Panc1 (cell line): Measurements from ENCODE around the gene GABRG3. TPM values are rescaled to one million over a fixed set of nuclear protein-coding genes. Genes with fewer than 3 reads are reported as not detected.

Experiments used
- ATAC-seq: fragments of 200-7000 bp; cut with Tn5 transposase; 2 replicates; pipeline ENCODE4 v1.9.1; 2020; ENCODE audit warnings: mild to moderate bottlenecking, moderate library complexity
- BruUV-seq: library from RNA; stranded (reverse); fragments of 400-500 nt; replicated peaks from 2 replicates; lab custom pipeline; 2021; lab: Mats Ljungman, UMichigan
- CTCF ChIA-PET: fragments of 300-600 bp; sonication (Branson Sonifier 250); formaldehyde crosslinking; loops from one replicate; lab custom pipeline; 2022; ENCODE audit warnings: antibody characterized with exemption; lab: Charles Lee
- POLR2A ChIA-PET: fragments of 300-600 bp; sonication (Branson Sonifier 250); formaldehyde crosslinking; loops from one replicate; lab custom pipeline; 2022; ENCODE audit warnings: antibody characterized with exemption; lab: Charles Lee
- DNase-seq: peaks from one replicate; pipeline ENCODE4 v3.0.0-alpha.2; 2010; ENCODE audit warnings: low read depth, low spot score
- H3K27ac ChIP-seq: 2 replicates; pipeline ENCODE4 v1.5.1; 2011; ENCODE audit warnings: mild to moderate bottlenecking, low read length, inconsistent platforms
- H3K27me3 ChIP-seq: fragments of 200-500 bp; sonication (Bioruptor generic); 2 replicates; pipeline ENCODE4 v1.6.0; 2014; ENCODE audit warnings: low read length, inconsistent platforms; ENCODE audit not compliant: control insufficient read depth, insufficient read depth
- H3K36me3 ChIP-seq: fragments of 200-500 bp; sonication (Bioruptor generic); 2 replicates; pipeline ENCODE4 v1.5.1; 2014; ENCODE audit warnings: inconsistent platforms, mild to moderate bottlenecking, low read length, moderate library complexity; ENCODE audit not compliant: control insufficient read depth, insufficient read depth
- H3K4me1 ChIP-seq: 2 replicates; pipeline ENCODE4 v1.5.1; 2011; ENCODE audit warnings: inconsistent platforms, mild to moderate bottlenecking, low read length, moderate library complexity; ENCODE audit not compliant: control insufficient read depth, insufficient read depth
- H3K4me3 ChIP-seq, 2 experiments: 2 replicates each; pipeline ENCODE4 v1.5.1; 2011 to 2012; ENCODE audit warnings: low read depth in 2 of 2, low read length in 2 of 2, mild to moderate bottlenecking in 2 of 2, inconsistent platforms in 1 of 2, moderate library complexity in 1 of 2
- H3K9me3 ChIP-seq: fragments of 200-500 bp; sonication (Bioruptor generic); 2 replicates; pipeline ENCODE4 v1.5.1; 2014; ENCODE audit warnings: low read depth, mild to moderate bottlenecking, inconsistent platforms, low read length, moderate library complexity; ENCODE audit not compliant: control insufficient read depth, insufficient read depth
- CTCF ChIP-seq: fragments of 450-650 bp; IDR thresholded peaks from 2 replicates; pipeline ENCODE4 v1.5.1; 2017; ENCODE audit warnings: mild to moderate bottlenecking
- POLR2AphosphoS5 ChIP-seq: IDR thresholded peaks from 2 replicates; pipeline ENCODE4 v1.6.1; 2012; ENCODE audit warnings: mild to moderate bottlenecking, low read depth, low read length, moderate library complexity
- REST ChIP-seq, 2 experiments: IDR thresholded peaks; 2 replicates each; pipeline ENCODE4 v1.6.1; 2011 to 2012; ENCODE audit warnings: low read depth in 2 of 2, control low read depth in 1 of 2, low read length in 1 of 2, mild to moderate bottlenecking in 1 of 2, moderate library complexity in 1 of 2; ENCODE audit not compliant: insufficient read depth in 1 of 2
- SIN3A ChIP-seq: IDR thresholded peaks from 2 replicates; pipeline ENCODE4 v1.6.1; 2012; ENCODE audit warnings: low read depth, mild to moderate bottlenecking, low read length, moderate library complexity, borderline replicate concordance; ENCODE audit not compliant: insufficient read depth
- TCF7L2 ChIP-seq: IDR thresholded peaks from 2 replicates; pipeline ENCODE4 v1.6.1; 2011; ENCODE audit warnings: mild to moderate bottlenecking, low read depth, low read length, inconsistent platforms
- in situ Hi-C: cut with HindIII; loops from 2 replicates; pipeline ENCODE4 v1.10.0; 2016; ENCODE audit warnings: low sequenced_read_pairs, low pct_unique_long_range_greater_than_20kb
- intact Hi-C: fragments of 100-400 bp; cut with micrococcal nuclease; formaldehyde crosslinking; loops from one replicate; pipeline ENCODE4 v1.10.0; 2022; ENCODE audit not compliant: unreplicated experiment
- total RNA-seq: library from RNA; stranded (reverse); gene quantifications from one replicate; pipeline ENCODE4 v1.2.1, GENCODE V29; 2021; ENCODE audit not compliant: unreplicated experiment

The GABRG3 gene
- total RNA-seq, 1 experiment from 2014 or later, result not detected

- H3K9me3 ChIP-seq, result peaks cover 15% of the 10 kb centered on the region; the same call in 1 of the 2 replicates
- in situ Hi-C loops, result no loop called here
- POLR2A ChIA-PET, result no interaction called here
- H3K27me3 ChIP-seq, result no peaks in the 10 kb centered on the region
- DNase-seq (no peak), ATAC-seq (no peak)
- no peaks in the 10 kb centered on the region for H3K4me1 ChIP-seq
- intact Hi-C loops, result no loop called here
- no peaks in the 10 kb centered on the region for H3K36me3 ChIP-seq
- H3K27ac ChIP-seq, result no peak overlapping the region
- BruUV-seq, result no TSS peak
- CTCF ChIA-PET, result no interaction called here
- TF ChIP-seq CTCF (no peak), SIN3A (no peak)
- no peak overlapping the region for H3K4me3 ChIP-seq
Observed at GRCh38 chr15:27512281-27513001, 541.5 kb downstream of the GABRG3 start.

GRCh38 chr15:27514526-27514925 lies 543.5 kb downstream of the GABRG3 start:
- ATAC-seq (no peak), DNase-seq (no peak)
- in situ Hi-C loops, result no loop called here
- POLR2A ChIA-PET, result no interaction called here
- TF ChIP-seq POLR2AphosphoS5 (no peak), CTCF (no peak), REST (IDR thresholded peaks at IDR 0.05; ENCODE audit: insufficient read depth in 1 of 2, low read depth in 2 of 2, low read length in 1 of 2) (no peak), TCF7L2 (no peak), SIN3A (no peak)
- Histone ChIP-seq H3K27ac (no peak overlapping the region), H3K4me1 (no peaks in the 10 kb centered on the region), H3K4me3 (no peak overlapping the region), H3K9me3 (peaks cover 7% of the 10 kb centered on the region; the same call in 1 of the 2 replicates), H3K36me3 (no peaks in the 10 kb centered on the region), H3K27me3 (no peaks in the 10 kb centered on the region)
- intact Hi-C loops, result no loop called here
- CTCF ChIA-PET, result no interaction called here
- BruUV-seq, result no TSS peak
